IMR-90 (cell line): ENCODE results near the gene TPI1. TPM values are rescaled to one million over a fixed set of nuclear protein-coding genes. Genes with fewer than 3 reads are reported as not detected.

Source experiments
- ATAC-seq: fragments of 200-7000 bp; cut with Tn5 transposase; 2 replicates; pipeline ENCODE4 v1.9.1; 2020; ENCODE audit warnings: low read depth, mild to moderate bottlenecking, moderate library complexity
- BruUV-seq: library from RNA; stranded (reverse); fragments of 400-500 nt; replicated peaks from 2 replicates; lab custom pipeline; 2021; lab: Mats Ljungman, UMichigan
- CTCF ChIA-PET: fragments of 300-600 bp; formaldehyde crosslinking; extraction: SDS; loops from one replicate; lab custom pipeline; 2021; ENCODE audit warnings: antibody characterized with exemption; lab: Yijun Ruan, JAX
- POLR2A ChIA-PET: fragments of 300-600 bp; sonication (Branson Sonifier 250); formaldehyde crosslinking; loops from one replicate; lab custom pipeline; 2022; ENCODE audit warnings: antibody characterized with exemption; ENCODE audit not compliant: unreplicated experiment; lab: Charles Lee
- DNase-seq: peaks from one replicate; pipeline ENCODE4 v3.0.0; 2013
- H2AFZ ChIP-seq: replicated peaks from 2 replicates; pipeline ENCODE3; 2013; ENCODE audit warnings: low read length, mild to moderate bottlenecking; ENCODE audit not compliant: poor library complexity
- H2AK5ac ChIP-seq: 2 replicates; pipeline ENCODE4 v1.6.1; 2013; ENCODE audit warnings: low read depth, low read length, inconsistent platforms
- H2AK9ac ChIP-seq: replicated peaks from 2 replicates; pipeline ENCODE3; 2013; ENCODE audit warnings: mild to moderate bottlenecking, low read depth, low read length, moderate library complexity; ENCODE audit not compliant: poor library complexity
- H2BK120ac ChIP-seq: 2 replicates; pipeline ENCODE4 v1.6.1; 2013; ENCODE audit warnings: low read depth, low read length, inconsistent platforms
- H2BK15ac ChIP-seq: 3 replicates; pipeline ENCODE4 v1.6.1; 2013; ENCODE audit warnings: low read depth, low read length, inconsistent platforms
- H2BK20ac ChIP-seq: 2 replicates; pipeline ENCODE4 v1.6.1; 2013; ENCODE audit warnings: low read depth, mild to moderate bottlenecking, inconsistent platforms, low read length, moderate library complexity
- H2BK5ac ChIP-seq: 2 replicates; pipeline ENCODE4 v1.6.1; 2013; ENCODE audit warnings: mild to moderate bottlenecking, low read depth, low read length, inconsistent platforms; ENCODE audit not compliant: poor library complexity, severe bottlenecking
- H3K14ac ChIP-seq: replicated peaks from 2 replicates; pipeline ENCODE4 v1.6.1; 2013; ENCODE audit warnings: low read depth, low read length, inconsistent platforms
- H3K18ac ChIP-seq: 2 replicates; pipeline ENCODE4 v1.6.1; 2013; ENCODE audit warnings: low read depth, low read length, control low read depth
- H3K23ac ChIP-seq: 2 replicates; pipeline ENCODE4 v1.6.1; 2013; ENCODE audit warnings: low read depth, low read length, inconsistent platforms
- H3K27ac ChIP-seq: 2 replicates; pipeline ENCODE4 v1.5.1; 2013; ENCODE audit warnings: mild to moderate bottlenecking, control low read depth, low read length; ENCODE audit not compliant: insufficient read depth
- H3K27me3 ChIP-seq: 2 replicates; pipeline ENCODE4 v1.6.1; 2013; ENCODE audit warnings: low read length; ENCODE audit not compliant: control insufficient read depth, insufficient read depth
- H3K36me3 ChIP-seq: 2 replicates; pipeline ENCODE4 v1.6.1; 2013; ENCODE audit warnings: low read length, mixed read lengths; ENCODE audit not compliant: control insufficient read depth, insufficient read depth
- H3K4ac ChIP-seq: 2 replicates; pipeline ENCODE4 v1.6.1; 2013; ENCODE audit warnings: low read depth, low read length, inconsistent platforms
- H3K4me1 ChIP-seq: 2 replicates; pipeline ENCODE4 v1.6.1; 2013; ENCODE audit warnings: low read length, mixed read lengths; ENCODE audit not compliant: control insufficient read depth, insufficient read depth
- H3K4me2 ChIP-seq: 2 replicates; pipeline ENCODE4 v1.6.1; 2013; ENCODE audit warnings: low read depth, mild to moderate bottlenecking, control low read depth, low read length, moderate library complexity
- H3K4me3 ChIP-seq: 2 replicates; pipeline ENCODE4 v1.5.1; 2013; ENCODE audit warnings: low read depth, mild to moderate bottlenecking, control low read depth, low read length, moderate library complexity; ENCODE audit not compliant: insufficient read depth
- H3K56ac ChIP-seq: 2 replicates; pipeline ENCODE4 v1.6.1; 2013; ENCODE audit warnings: low read length, inconsistent platforms; ENCODE audit not compliant: insufficient read depth; ENCODE audit errors: extremely low read depth
- H3K79me1 ChIP-seq, 2 experiments: 2 replicates each; pipeline ENCODE4 v1.6.1; 2013; ENCODE audit warnings: low read length in 2 of 2, inconsistent platforms in 1 of 2, low read depth in 1 of 2
- H3K9ac ChIP-seq: 2 replicates; pipeline ENCODE4 v1.6.1; 2013; ENCODE audit warnings: low read depth, low read length, control low read depth
- H3K9me1 ChIP-seq: 2 replicates; pipeline ENCODE4 v1.6.1; 2013; ENCODE audit warnings: low read length, inconsistent platforms; ENCODE audit not compliant: insufficient read depth
- H3K9me3 ChIP-seq: 2 replicates; pipeline ENCODE4 v1.6.1; 2013; ENCODE audit warnings: low read length; ENCODE audit not compliant: control insufficient read depth, insufficient read depth
- H4K20me1 ChIP-seq: 2 replicates; pipeline ENCODE4 v1.6.1; 2013; ENCODE audit warnings: low read length, inconsistent platforms; ENCODE audit not compliant: insufficient read depth
- H4K5ac ChIP-seq: 2 replicates; pipeline ENCODE4 v1.6.1; 2013; ENCODE audit warnings: mild to moderate bottlenecking, low read depth, low read length, control low read depth
- H4K8ac ChIP-seq, 2 experiments: 2 replicates each; pipeline ENCODE4 v1.6.1; 2013; ENCODE audit warnings: low read depth in 2 of 2, low read length in 2 of 2, control low read depth in 1 of 2, inconsistent platforms in 1 of 2
- H4K91ac ChIP-seq: 2 replicates; pipeline ENCODE4 v1.6.1; 2013; ENCODE audit warnings: low read depth, low read length, inconsistent platforms; ENCODE audit not compliant: insufficient read depth
- MAFK ChIP-seq: IDR thresholded peaks from 2 replicates; pipeline ENCODE4 v1.6.1; 2012; ENCODE audit warnings: low read depth, low read length, improper control_type of control experiment
- POLR2A ChIP-seq: IDR thresholded peaks from 2 replicates; pipeline ENCODE4 v1.6.1; 2012; ENCODE audit warnings: mild to moderate bottlenecking, low read depth, low read length
- RFX5 ChIP-seq: IDR thresholded peaks from 2 replicates; pipeline ENCODE4 v1.8.0; 2012; ENCODE audit warnings: low read depth, mild to moderate bottlenecking, low read length, moderate library complexity
- SMC3 ChIP-seq: fragments of 150-350 bp; IDR thresholded peaks from 2 replicates; pipeline ENCODE4 v1.6.1; 2016; ENCODE audit warnings: low read depth, mild to moderate bottlenecking, antibody characterized with exemption, low read length, moderate library complexity
- whole genome bisulfite sequencing, 2 experiments: methylation state at CpG; one replicate each; pipeline versions ENCODE4 v1.1.5 to v1.1.7; 2013; ENCODE audit warnings: missing lambda C conversion rate in 2 of 2; ENCODE audit not compliant: insufficient read length in 1 of 2; ENCODE audit errors: extremely low coverage in 2 of 2; 5-methylcytosine and 5-hydroxymethylcytosine counted together
- dilution Hi-C: fragments of 300-500 bp; cut with HindIII; formaldehyde crosslinking; loops from one replicate; pipeline ENCODE4 v1.14.3; 2018; ENCODE audit warnings: low sequenced_read_pairs; ENCODE audit not compliant: unreplicated experiment
- in situ Hi-C: fragments of 300-500 bp; cut with MboI; formaldehyde crosslinking; loops from 3 replicates; pipeline ENCODE4 v1.14.3; 2019; ENCODE audit warnings: low sequenced_read_pairs, inconsistent platforms, mixed read lengths
- intact Hi-C: fragments of 100-400 bp; cut with micrococcal nuclease; formaldehyde crosslinking; loops from 2 replicates; pipeline ENCODE4 v1.10.0; 2022
- polyA plus RNA-seq, 3 experiments: library from polyadenylated mRNA; depleted of rRNA; stranded (reverse); fragments of >200 nt; gene quantifications; 2 replicates each; pipeline ENCODE4 v1.2.3, GENCODE V29; 2012; ENCODE audit warnings: low replicate concordance in 1 of 3
- total RNA-seq: library from RNA; depleted of rRNA; stranded (reverse); fragments of >200 nt; gene quantifications from 2 replicates; pipeline ENCODE4 v1.2.3, GENCODE V29; 2012
- TF ChIP-seq, protein P1 (sequence below): conservative IDR thresholded peaks from 2 replicates; pipeline ENCODE4 v1.5.1; 2012; ENCODE audit warnings: mild to moderate bottlenecking, low read depth, low read length, improper control_type of control experiment

TPI1 gene
- total and polyA plus RNA-seq, 2 of the 4 experiments (the other 2 are of a cell fraction) = 1,995 to 2,176 TPM

DNA sequence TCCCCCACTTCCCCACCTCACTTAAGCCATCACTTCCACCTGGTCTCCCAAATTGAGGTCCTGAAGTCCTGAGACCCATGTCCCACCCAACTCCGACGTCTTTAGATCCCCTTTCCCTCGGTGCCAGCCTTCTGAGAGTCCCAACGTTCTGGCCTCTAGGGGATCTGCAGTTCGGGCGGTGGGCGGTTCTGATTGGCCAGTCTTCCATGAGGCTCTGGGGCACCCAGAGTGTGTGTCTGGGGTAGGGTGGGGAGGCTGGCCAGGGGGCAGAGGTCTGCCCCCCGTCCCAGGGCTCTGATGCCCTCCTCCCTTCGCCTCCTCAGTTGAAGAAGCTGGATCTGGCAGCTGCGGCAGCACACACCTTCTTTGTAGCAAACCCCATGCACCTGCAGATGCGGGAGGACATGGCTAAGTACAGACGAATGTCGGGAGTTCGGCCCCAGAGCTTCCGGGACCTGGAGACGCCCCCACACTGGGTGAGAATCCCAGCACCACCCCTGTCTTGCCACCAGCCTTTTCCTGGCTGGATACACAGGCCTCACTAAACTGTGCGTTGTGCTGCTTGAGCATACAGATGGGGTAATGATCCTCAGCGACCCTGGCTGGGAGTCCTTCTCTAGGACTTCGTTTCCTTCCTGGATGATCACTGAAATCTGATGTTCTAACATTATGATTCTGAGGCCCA, 37.7 kb upstream of the TPI1 start:
- H3K9me3 ChIP-seq = no peaks in the 10 kb centered on the region
- peak overlapping the region; percentile 95 for H4K91ac ChIP-seq
- in situ Hi-C loops (loop anchor here (5.0 to 10.0 kb wide), 2 partner anchors 77 to 215 kb away; partner anchors contain the start of gene MLF2), intact Hi-C loops (loop anchor here (5.0 kb wide), 1 partner anchor 142 kb away; the partner anchor contains the start of gene ZNF384), dilution Hi-C loops (no loop called here)
- peak overlapping the region; percentile 49; the same call in 1 of the 2 replicates for H2BK20ac ChIP-seq
- H2AK5ac ChIP-seq = peak overlapping the region; percentile 94
- H4K8ac ChIP-seq = peak overlapping the region; percentile 78 to 97
- peaks cover 15% of the 10 kb centered on the region for H3K4me1 ChIP-seq
- peak overlapping the region; percentile 91 for H3K4me3 ChIP-seq
- H2BK120ac ChIP-seq = peak overlapping the region; percentile 49; the same call in 1 of the 2 replicates
- H2BK5ac ChIP-seq = peak overlapping the region; percentile 89
- ATAC-seq (peak; percentile 28), DNase-seq (peak; percentile 43)
- peak overlapping the region; percentile 92 for H3K9ac ChIP-seq
- H4K5ac ChIP-seq = peak overlapping the region; percentile 88
- POLR2A ChIA-PET = interaction anchor here (0.6 to 1.4 kb wide), 4 partner anchors 21 to 103 kb away, joined by 3 to 5 read pairs (median 4); partner anchors contain the start of genes CDCA3 and TPI1
- H3K18ac ChIP-seq = peak overlapping the region; percentile 87
- peak overlapping the region; percentile 99 for H3K14ac ChIP-seq
- H2BK15ac ChIP-seq = 0 out of 3 replicates have a peak overlapping the region, but pooled peaks have one; percentile 47
- H3K4me2 ChIP-seq = peak overlapping the region; percentile 85
- BruUV-seq = no TSS peak
- H3K4ac ChIP-seq = peak overlapping the region; percentile 97
- H3K79me1 ChIP-seq = peaks cover 17 to 76% of the 10 kb centered on the region in 2 experiments
- peak overlapping the region; percentile 92 for H2AK9ac ChIP-seq
- H3K23ac ChIP-seq = peak overlapping the region; percentile 97
- peaks cover 9% of the 10 kb centered on the region for H4K20me1 ChIP-seq
- TF ChIP-seq MAFK (no peak), RFX5 (no peak), POLR2A (peak; percentile 57; the same call in 1 of the 2 replicates), SMC3 (no peak)
- TF ChIP-seq, protein P1, sequence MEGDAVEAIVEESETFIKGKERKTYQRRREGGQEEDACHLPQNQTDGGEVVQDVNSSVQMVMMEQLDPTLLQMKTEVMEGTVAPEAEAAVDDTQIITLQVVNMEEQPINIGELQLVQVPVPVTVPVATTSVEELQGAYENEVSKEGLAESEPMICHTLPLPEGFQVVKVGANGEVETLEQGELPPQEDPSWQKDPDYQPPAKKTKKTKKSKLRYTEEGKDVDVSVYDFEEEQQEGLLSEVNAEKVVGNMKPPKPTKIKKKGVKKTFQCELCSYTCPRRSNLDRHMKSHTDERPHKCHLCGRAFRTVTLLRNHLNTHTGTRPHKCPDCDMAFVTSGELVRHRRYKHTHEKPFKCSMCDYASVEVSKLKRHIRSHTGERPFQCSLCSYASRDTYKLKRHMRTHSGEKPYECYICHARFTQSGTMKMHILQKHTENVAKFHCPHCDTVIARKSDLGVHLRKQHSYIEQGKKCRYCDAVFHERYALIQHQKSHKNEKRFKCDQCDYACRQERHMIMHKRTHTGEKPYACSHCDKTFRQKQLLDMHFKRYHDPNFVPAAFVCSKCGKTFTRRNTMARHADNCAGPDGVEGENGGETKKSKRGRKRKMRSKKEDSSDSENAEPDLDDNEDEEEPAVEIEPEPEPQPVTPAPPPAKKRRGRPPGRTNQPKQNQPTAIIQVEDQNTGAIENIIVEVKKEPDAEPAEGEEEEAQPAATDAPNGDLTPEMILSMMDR = peak; percentile 13; the same call in 1 of the 2 replicates
- peak overlapping the region; percentile 92 for H2AFZ ChIP-seq
- peak overlapping the region; percentile 91 for H3K56ac ChIP-seq
- peak overlapping the region; percentile 96 for H3K27ac ChIP-seq
- peaks cover 31% of the 10 kb centered on the region for H3K36me3 ChIP-seq
- H3K9me1 ChIP-seq = peaks cover 6% of the 10 kb centered on the region
- WGBS, 2 experiments = 74% methylated on average over 3 of the region's 19 CpGs; no CpG with 5 or more reads in 1 of the 2 experiments
- H3K27me3 ChIP-seq = no peaks in the 10 kb centered on the region
- CTCF ChIA-PET = no interaction called here
